ENCODE measurements around the gene AFAP1L1.

The AFAP1L1 gene

GRCh38 chr5:149304195-149305078, 32.8 kb downstream of the AFAP1L1 start:
- no peak for DNase-seq
- no peaks in the 10 kb centered on the region for H3K27me3 ChIP-seq (replicated peaks)

GRCh38 chr5:149309354-149309753, 37.7 kb downstream of the AFAP1L1 start:
- TF ChIP-seq CTCF (IDR thresholded peaks at IDR 0.05; ENCODE audit: low read depth, low read length, missing control alignments) = no peak
- H3K27ac ChIP-seq = no peak overlapping the region
- in situ Hi-C loops (cut with HindIII; ENCODE audit: low pct_ligation_motif_present, low sequenced_read_pairs) = no loop called here
- no peaks in the 10 kb centered on the region for H3K36me3 ChIP-seq (replicated peaks)
- DNase-seq = no peak
- H3K27me3 ChIP-seq (replicated peaks) = no peaks in the 10 kb centered on the region
- H3K4me3 ChIP-seq (ENCODE audit: low read depth, low read length) = no peak overlapping the region

More at GRCh38 chr5:149304195-149305078, 32.8 kb downstream of the AFAP1L1 start:
- no peak overlapping the region for H3K27ac ChIP-seq
- in situ Hi-C loops (cut with HindIII; ENCODE audit: low pct_ligation_motif_present, low sequenced_read_pairs) = no loop called here
- no peak overlapping the region for H3K4me3 ChIP-seq (ENCODE audit: low read depth, low read length)
- no peaks in the 10 kb centered on the region for H3K36me3 ChIP-seq (replicated peaks)
- no peak for TF ChIP-seq CTCF (IDR thresholded peaks at IDR 0.05; ENCODE audit: low read depth, low read length, missing control alignments)

GRCh38 chr5:149310488-149310887, 38.8 kb downstream of the AFAP1L1 start:
- Histone ChIP-seq H3K36me3 (replicated peaks) (no peaks in the 10 kb centered on the region), H3K4me3 (ENCODE audit: low read depth, low read length) (no peak overlapping the region), H3K27ac (no peak overlapping the region), H3K27me3 (replicated peaks) (no peaks in the 10 kb centered on the region)
- no peak for TF ChIP-seq CTCF (IDR thresholded peaks at IDR 0.05; ENCODE audit: low read depth, low read length, missing control alignments)
- in situ Hi-C loops (cut with HindIII; ENCODE audit: low pct_ligation_motif_present, low sequenced_read_pairs) = no loop called here
- no peak for DNase-seq

- TF ChIP-seq CTCF (IDR thresholded peaks at IDR 0.05; ENCODE audit: low read depth, low read length, missing control alignments) = no peak
- DNase-seq = peak; percentile 83
- in situ Hi-C loops (cut with HindIII; ENCODE audit: low pct_ligation_motif_present, low sequenced_read_pairs) = no loop called here
- Histone ChIP-seq H3K4me3 (ENCODE audit: low read depth, low read length) (no peak overlapping the region), H3K27me3 (replicated peaks) (no peaks in the 10 kb centered on the region), H3K27ac (no peak overlapping the region), H3K36me3 (replicated peaks) (no peaks in the 10 kb centered on the region)
Measured at GRCh38 chr5:149310947-149311658, 39.4 kb downstream of the AFAP1L1 start.

- no peaks in the 10 kb centered on the region for H3K36me3 ChIP-seq (replicated peaks)
- H3K27ac ChIP-seq = no peak overlapping the region
- in situ Hi-C loops (cut with HindIII; ENCODE audit: low pct_ligation_motif_present, low sequenced_read_pairs) = no loop called here
- no peak for DNase-seq
- H3K4me3 ChIP-seq (ENCODE audit: low read depth, low read length) = no peak overlapping the region
- no peaks in the 10 kb centered on the region for H3K27me3 ChIP-seq (replicated peaks)
- TF ChIP-seq CTCF (IDR thresholded peaks at IDR 0.05; ENCODE audit: low read depth, low read length, missing control alignments) = no peak
Measured at GRCh38 chr5:149313151-149313841, 41.6 kb downstream of the AFAP1L1 start.
